Natural killer cell treated with Interleukin-12 subunit alpha and Interleukin-12 subunit beta and Interleukin-15 and Interleukin-18, amount 100 ng/mL, for 72 hours (primary cell): ENCODE results near the gene ACAP2. TPM values are rescaled to one million over a fixed set of nuclear protein-coding genes. Genes with fewer than 3 reads are reported as not detected.
"Not testable (repeated sequence)": the region's sequence is repeated elsewhere in the genome, so short reads cannot be mapped to it uniquely, and the experiment has no call there.

Experiments used
- ATAC-seq, 2 donors: fragments of 150-1000 bp; cut with Tn5 transposase in 1 of 2; sonication (Bioruptor Pico), chemical (Tn5 transposase) in 1 of 2; 2 replicates each; pipeline ENCODE4 v1.10.0; 2021
- DNase-seq: peaks from one replicate; pipeline ENCODE4 v3.0.0; 2022; ENCODE audit warnings: low spot score
- H3K27ac Mint-ChIP-seq, 2 donors: 1 replicate in 1 of 2; 2 replicates in 1 of 2; pipeline ENCODE4 v1.8.0; 2022; ENCODE audit warnings: mixed read lengths in 2 of 2, mild to moderate bottlenecking in 1 of 2, moderate library complexity in 1 of 2
- H3K27me3 Mint-ChIP-seq, 2 donors: 1 replicate in 1 of 2; 2 replicates in 1 of 2; pipeline ENCODE4 v1.8.0; 2022; ENCODE audit warnings: mixed read lengths in 2 of 2
- H3K36me3 Mint-ChIP-seq: one replicate; pipeline ENCODE4 v1.8.0; 2022; ENCODE audit warnings: mixed read lengths
- H3K4me1 Mint-ChIP-seq, 2 donors: 1 replicate in 1 of 2; 2 replicates in 1 of 2; pipeline ENCODE4 v1.8.0; 2022; ENCODE audit warnings: low read depth in 2 of 2, mixed read lengths in 2 of 2, mild to moderate bottlenecking in 1 of 2
- H3K4me3 Mint-ChIP-seq: one replicate; pipeline ENCODE4 v1.8.0; 2022; ENCODE audit warnings: mixed read lengths
- H3K9me3 Mint-ChIP-seq: 2 replicates; pipeline ENCODE4 v1.8.0; 2022; ENCODE audit warnings: mixed read lengths
- total RNA-seq, 2 donors: library from RNA; stranded (reverse); gene quantifications; one replicate each; pipeline ENCODE4 v1.2.3, GENCODE V29; 2022

Gene ACAP2
- total RNA-seq, 2 donors from 2014 or later: 48.1 to 60.0 TPM

DNA sequence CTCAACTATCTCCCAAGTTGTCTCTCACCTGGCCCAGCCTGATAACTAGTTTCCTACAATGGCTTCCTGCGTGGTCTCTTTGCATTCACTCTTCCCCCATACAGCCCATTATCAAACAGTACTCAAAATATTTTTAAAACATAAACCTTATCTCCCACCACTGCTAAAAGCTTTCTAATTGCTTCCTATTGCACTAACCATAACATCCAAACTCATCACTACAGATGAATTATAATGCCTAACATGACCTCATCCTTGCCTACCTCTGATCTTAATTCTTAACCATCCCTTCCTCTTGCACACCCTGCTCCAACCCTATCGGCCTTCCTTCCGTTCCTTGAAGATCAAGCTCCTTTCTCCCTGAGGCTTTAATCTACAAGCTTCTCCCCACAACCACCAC, 17.0 kb downstream of the ACAP2 start:
- peaks cover 28 to 47% of the 10 kb centered on the region in 2 donors for H3K4me1 Mint-ChIP-seq
- no peaks in the 10 kb centered on the region for H3K9me3 Mint-ChIP-seq
- H3K27ac Mint-ChIP-seq: no peak overlapping the region
- peak overlapping the region; percentile 0 for H3K4me3 Mint-ChIP-seq
- ATAC-seq (peak in 1 of 2 donors; percentile 49), DNase-seq (no peak)
- H3K27me3 Mint-ChIP-seq: no peaks in the 10 kb centered on the region
- H3K36me3 Mint-ChIP-seq: no peaks in the 10 kb centered on the region

GRCh38 chr3:195423818-195424217, 19.0 kb downstream of the ACAP2 start:
- Mint-ChIP-seq H3K9me3 (no peaks in the 10 kb centered on the region), H3K36me3 (no peaks in the 10 kb centered on the region), H3K4me1 (peaks cover 25 to 41% of the 10 kb centered on the region in 2 donors), H3K27me3 (no peaks in the 10 kb centered on the region), H3K4me3 (no peak overlapping the region), H3K27ac (no peak overlapping the region)
- no peak for DNase-seq
- no peak for ATAC-seq

GRCh38 chr3:195421400-195421799, 21.4 kb downstream of the ACAP2 start:
- Mint-ChIP-seq H3K36me3 (no peaks in the 10 kb centered on the region), H3K9me3 (no peaks in the 10 kb centered on the region), H3K27me3 (no peaks in the 10 kb centered on the region), H3K4me1 (peaks cover 27 to 44% of the 10 kb centered on the region in 2 donors), H3K27ac (no peak overlapping the region), H3K4me3 (no peak overlapping the region)
- DNase-seq: no peak
- ATAC-seq: no peak

GRCh38 chr3:195416795-195417194, 26.0 kb downstream of the ACAP2 start:
- no peak overlapping the region for H3K27ac Mint-ChIP-seq
- no peaks in the 10 kb centered on the region for H3K27me3 Mint-ChIP-seq
- ATAC-seq (no peak), DNase-seq (no peak)
- H3K36me3 Mint-ChIP-seq: no peaks in the 10 kb centered on the region
- no peaks in the 10 kb centered on the region for H3K9me3 Mint-ChIP-seq
- H3K4me3 Mint-ChIP-seq: no peak overlapping the region
- peaks cover 40 to 43% of the 10 kb centered on the region in 2 donors for H3K4me1 Mint-ChIP-seq

DNA sequence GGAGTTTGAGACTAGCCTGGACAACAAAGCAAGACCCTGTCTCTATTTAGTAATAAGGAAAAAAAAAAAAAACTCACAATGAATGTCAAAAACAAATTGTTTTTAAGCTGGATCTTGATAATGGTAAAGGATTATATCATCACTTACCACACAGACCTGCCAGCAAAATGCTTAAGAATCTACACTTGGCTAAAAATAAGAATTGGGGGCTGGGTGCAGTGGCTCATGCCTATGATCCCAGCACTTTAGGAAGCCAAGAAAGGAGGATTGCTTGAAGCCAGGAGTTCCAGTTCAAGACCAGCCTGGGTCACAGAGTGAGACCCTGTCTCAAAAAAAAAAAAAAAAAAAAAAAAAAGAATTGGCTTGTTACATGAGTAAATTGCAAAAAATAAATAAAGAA, 31.0 kb downstream of the ACAP2 start:
- H3K4me1 Mint-ChIP-seq: peaks cover 53% of the 10 kb centered on the region in 2 donors
- H3K27ac Mint-ChIP-seq: no peak overlapping the region
- no peak for ATAC-seq

DNA sequence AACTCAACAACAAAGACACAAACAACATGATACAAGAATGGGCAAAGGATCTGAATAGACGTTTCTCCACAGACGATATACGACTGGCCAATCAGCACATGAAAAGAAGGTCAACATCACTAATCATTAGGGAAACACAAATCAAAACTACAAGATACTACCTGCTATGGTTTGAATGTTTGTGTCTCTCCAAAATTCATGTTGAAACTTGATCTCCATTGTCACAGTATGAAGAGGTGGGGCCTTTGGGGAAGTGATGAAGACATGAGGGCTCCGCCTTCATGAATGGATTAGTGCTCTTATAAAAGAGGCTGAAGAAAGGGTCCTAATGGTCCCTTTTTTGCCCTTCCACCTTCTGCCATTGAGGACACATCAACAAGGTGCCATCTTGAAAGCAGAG, 32.3 kb downstream of the ACAP2 start:
- no peak for DNase-seq
- no peak overlapping the region for H3K4me3 Mint-ChIP-seq
- H3K36me3 Mint-ChIP-seq: peaks cover 17% of the 10 kb centered on the region
- H3K27me3 Mint-ChIP-seq: no peaks in the 10 kb centered on the region
- H3K9me3 Mint-ChIP-seq: no peaks in the 10 kb centered on the region
- no peak overlapping the region for H3K27ac Mint-ChIP-seq
- peaks cover 51 to 61% of the 10 kb centered on the region in 2 donors for H3K4me1 Mint-ChIP-seq
- no peak for ATAC-seq

More for the DNA sequence above, 31.0 kb downstream of the ACAP2 start:
- Mint-ChIP-seq H3K9me3 (no peaks in the 10 kb centered on the region), H3K27me3 (no peaks in the 10 kb centered on the region), H3K4me3 (no peak overlapping the region), H3K36me3 (peaks cover 13% of the 10 kb centered on the region)
- no peak for DNase-seq

DNA sequence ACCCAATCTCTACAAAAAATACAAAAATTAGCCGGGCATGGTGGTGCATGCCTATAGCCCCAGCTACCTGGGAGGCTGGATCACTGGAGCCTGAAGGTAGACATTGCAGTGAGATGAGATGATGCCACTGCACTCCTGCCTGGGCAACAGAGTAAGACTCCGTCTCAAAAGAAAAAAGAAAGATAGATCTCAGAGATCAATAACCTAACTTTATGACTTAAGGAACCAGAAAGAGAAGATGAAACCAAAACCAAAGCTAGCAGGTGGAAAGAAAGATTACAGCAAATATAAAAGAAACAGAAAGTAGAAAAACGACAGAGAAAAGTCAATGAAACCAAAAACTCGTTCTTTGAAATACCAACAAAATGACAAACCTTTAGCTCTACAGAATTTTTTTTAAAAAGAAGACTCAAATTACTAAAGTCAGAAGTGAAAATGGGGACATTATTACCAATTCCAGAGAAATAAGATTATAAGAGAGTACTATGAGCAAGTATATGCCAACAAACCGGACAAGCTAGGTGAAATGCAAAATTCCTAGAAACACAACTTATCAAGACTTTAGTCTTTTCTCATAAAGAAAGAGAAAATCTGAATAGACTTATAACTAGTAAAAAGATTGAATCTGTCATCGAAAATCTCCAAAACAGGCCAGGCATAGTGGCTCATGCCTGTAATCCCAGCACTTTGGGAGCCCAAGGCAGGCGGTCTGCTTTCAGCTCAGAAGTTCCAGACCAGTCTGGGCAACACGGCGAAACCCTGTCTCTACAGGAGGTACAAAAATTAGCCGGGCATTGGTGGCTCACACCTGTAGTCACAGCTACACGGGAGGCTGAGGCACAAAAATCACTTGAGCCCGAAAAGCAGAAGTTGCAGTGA, 35.0 kb downstream of the ACAP2 start:
- Mint-ChIP-seq H3K4me3 (peak overlapping the region; percentile 47), H3K27me3 (no peaks in the 10 kb centered on the region), H3K4me1 (peaks cover 32 to 42% of the 10 kb centered on the region in 2 donors), H3K9me3 (no peaks in the 10 kb centered on the region), H3K27ac (peak overlapping the region; percentile 17 to 29), H3K36me3 (peaks cover 17% of the 10 kb centered on the region)
- DNase-seq (no peak), ATAC-seq (peak; percentile 32 to 71)

GRCh38 chr3:195405651-195406050, 37.2 kb downstream of the ACAP2 start:
- H3K4me3 Mint-ChIP-seq: no peak overlapping the region
- peaks cover 17% of the 10 kb centered on the region for H3K36me3 Mint-ChIP-seq
- ATAC-seq: no peak
- H3K27ac Mint-ChIP-seq: peak overlapping the region in 1 of 2 donors; percentile 21
- H3K9me3 Mint-ChIP-seq: no peaks in the 10 kb centered on the region
- H3K27me3 Mint-ChIP-seq: no peaks in the 10 kb centered on the region
- H3K4me1 Mint-ChIP-seq: peaks cover 40 to 54% of the 10 kb centered on the region in 2 donors
- no peak for DNase-seq

DNA sequence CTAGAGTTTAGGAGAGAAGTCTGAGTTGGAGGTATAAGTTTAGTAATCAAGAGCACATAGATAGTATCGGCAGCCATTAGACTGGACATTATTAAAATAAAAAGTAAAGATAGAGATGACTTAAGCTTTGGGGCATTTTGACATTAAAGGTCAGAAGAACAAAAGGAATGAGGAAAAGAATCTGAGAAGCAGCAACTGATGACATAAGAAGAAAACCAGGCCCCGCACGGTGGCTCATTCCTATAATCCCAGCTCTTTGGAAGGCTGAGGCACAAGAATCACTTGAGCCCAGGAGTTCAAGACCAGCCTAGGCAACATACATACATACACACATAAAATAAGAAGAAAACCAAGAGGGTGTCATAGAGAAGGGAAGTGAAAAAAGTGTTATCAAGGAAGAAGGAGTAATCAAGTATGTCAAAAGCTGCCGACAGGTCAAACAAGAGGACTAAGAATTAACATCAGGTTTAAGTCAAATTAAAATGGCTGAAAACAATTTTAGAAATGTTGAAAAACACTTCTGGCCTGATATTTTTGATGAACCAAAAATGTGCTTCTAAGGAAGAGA, 38.9 kb downstream of the ACAP2 start:
- Mint-ChIP-seq H3K4me3 (no peak overlapping the region), H3K36me3 (peaks cover 11% of the 10 kb centered on the region), H3K9me3 (no peaks in the 10 kb centered on the region), H3K27ac (no peak overlapping the region), H3K4me1 (peaks cover 29 to 42% of the 10 kb centered on the region in 2 donors), H3K27me3 (no peaks in the 10 kb centered on the region)
- no peak for ATAC-seq
- DNase-seq: no peak

DNA sequence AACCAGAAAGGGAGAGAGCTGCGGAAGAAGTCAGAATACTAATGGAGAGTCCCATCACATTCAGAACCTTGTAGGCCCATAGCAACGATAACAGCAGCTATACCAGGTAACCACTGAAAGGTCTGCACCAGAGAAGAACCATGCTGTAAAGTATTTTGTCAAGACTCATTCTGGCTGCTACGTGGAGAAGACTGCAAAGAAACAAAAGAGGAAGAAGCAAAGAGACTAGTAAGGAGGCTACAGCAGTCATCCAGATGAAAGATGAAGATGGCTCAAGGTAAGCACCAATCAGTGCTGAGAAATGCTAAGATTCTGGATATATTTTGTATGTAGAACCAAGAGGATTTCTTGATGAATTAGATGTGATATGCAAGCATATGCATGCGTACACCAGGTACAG, 39.6 kb downstream of the ACAP2 start:
- no peak for DNase-seq
- ATAC-seq: no peak
- no peak overlapping the region for H3K4me3 Mint-ChIP-seq
- H3K36me3 Mint-ChIP-seq: peaks cover 11% of the 10 kb centered on the region
- H3K27me3 Mint-ChIP-seq: no peaks in the 10 kb centered on the region
- H3K4me1 Mint-ChIP-seq: peaks cover 26 to 40% of the 10 kb centered on the region in 2 donors
- H3K27ac Mint-ChIP-seq: no peak overlapping the region
- H3K9me3 Mint-ChIP-seq: no peaks in the 10 kb centered on the region

GRCh38 chr3:195401943-195402342, 40.9 kb downstream of the ACAP2 start:
- H3K27me3 Mint-ChIP-seq: no peaks in the 10 kb centered on the region
- no peak overlapping the region for H3K27ac Mint-ChIP-seq
- no peaks in the 10 kb centered on the region for H3K9me3 Mint-ChIP-seq

DNA sequence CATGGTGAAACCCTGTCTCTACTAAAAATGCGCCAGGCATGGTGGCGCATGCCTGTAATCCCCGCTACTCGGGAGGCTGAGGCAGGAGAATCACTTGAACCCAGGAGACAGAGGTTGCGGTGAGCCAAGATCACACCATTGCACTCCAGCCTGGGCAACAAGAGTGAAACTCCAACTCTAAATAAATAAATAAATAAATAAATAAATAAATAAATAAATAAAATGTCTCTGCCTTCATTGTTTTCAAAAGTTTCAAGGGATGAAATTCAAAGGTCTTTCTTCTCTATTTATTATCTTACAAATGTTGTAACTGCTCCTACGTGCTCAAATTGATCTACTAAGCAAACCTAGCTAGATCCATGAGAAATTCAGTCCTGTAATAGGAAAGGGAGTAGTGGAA, 44.4 kb downstream of the ACAP2 start:
- not testable (repeated sequence) for DNase-seq, ATAC-seq, H3K36me3 Mint-ChIP-seq, H3K27me3 Mint-ChIP-seq, H3K9me3 Mint-ChIP-seq, H3K4me3 Mint-ChIP-seq
- peak overlapping the region in 1 of 2 donors; percentile 27 for H3K27ac Mint-ChIP-seq
- H3K4me1 Mint-ChIP-seq: peaks cover 30 to 37% of the 10 kb centered on the region in 2 donors

More at GRCh38 chr3:195401943-195402342, 40.9 kb downstream of the ACAP2 start:
- ATAC-seq (no peak), DNase-seq (no peak)
- no peak overlapping the region for H3K4me3 Mint-ChIP-seq
- peaks cover 25 to 37% of the 10 kb centered on the region in 2 donors for H3K4me1 Mint-ChIP-seq
- peaks cover 4% of the 10 kb centered on the region for H3K36me3 Mint-ChIP-seq

- no peaks in the 10 kb centered on the region for H3K36me3 Mint-ChIP-seq
- H3K4me3 Mint-ChIP-seq: no peak overlapping the region
- no peaks in the 10 kb centered on the region for H3K27me3 Mint-ChIP-seq
- peaks cover 36 to 47% of the 10 kb centered on the region in 2 donors for H3K4me1 Mint-ChIP-seq
- ATAC-seq: no peak
- H3K27ac Mint-ChIP-seq: peak overlapping the region in 1 of 2 donors; percentile 15
- no peak for DNase-seq
- no peaks in the 10 kb centered on the region for H3K9me3 Mint-ChIP-seq
Observed at GRCh38 chr3:195397524-195397923, 45.3 kb downstream of the ACAP2 start.

- H3K27me3 Mint-ChIP-seq: no peaks in the 10 kb centered on the region
- H3K27ac Mint-ChIP-seq: no peak overlapping the region
- no peak overlapping the region for H3K4me3 Mint-ChIP-seq
Observed at GRCh38 chr3:195395208-195395816, 47.5 kb downstream of the ACAP2 start.

More at GRCh38 chr3:195395208-195395816, 47.5 kb downstream of the ACAP2 start:
- peaks cover 24 to 33% of the 10 kb centered on the region in 2 donors for H3K4me1 Mint-ChIP-seq
- DNase-seq (no peak), ATAC-seq (no peak)
- H3K9me3 Mint-ChIP-seq: no peaks in the 10 kb centered on the region
- no peaks in the 10 kb centered on the region for H3K36me3 Mint-ChIP-seq
